Measurements from ENCODE around the gene SBNO1.

Gene SBNO1

DNA sequence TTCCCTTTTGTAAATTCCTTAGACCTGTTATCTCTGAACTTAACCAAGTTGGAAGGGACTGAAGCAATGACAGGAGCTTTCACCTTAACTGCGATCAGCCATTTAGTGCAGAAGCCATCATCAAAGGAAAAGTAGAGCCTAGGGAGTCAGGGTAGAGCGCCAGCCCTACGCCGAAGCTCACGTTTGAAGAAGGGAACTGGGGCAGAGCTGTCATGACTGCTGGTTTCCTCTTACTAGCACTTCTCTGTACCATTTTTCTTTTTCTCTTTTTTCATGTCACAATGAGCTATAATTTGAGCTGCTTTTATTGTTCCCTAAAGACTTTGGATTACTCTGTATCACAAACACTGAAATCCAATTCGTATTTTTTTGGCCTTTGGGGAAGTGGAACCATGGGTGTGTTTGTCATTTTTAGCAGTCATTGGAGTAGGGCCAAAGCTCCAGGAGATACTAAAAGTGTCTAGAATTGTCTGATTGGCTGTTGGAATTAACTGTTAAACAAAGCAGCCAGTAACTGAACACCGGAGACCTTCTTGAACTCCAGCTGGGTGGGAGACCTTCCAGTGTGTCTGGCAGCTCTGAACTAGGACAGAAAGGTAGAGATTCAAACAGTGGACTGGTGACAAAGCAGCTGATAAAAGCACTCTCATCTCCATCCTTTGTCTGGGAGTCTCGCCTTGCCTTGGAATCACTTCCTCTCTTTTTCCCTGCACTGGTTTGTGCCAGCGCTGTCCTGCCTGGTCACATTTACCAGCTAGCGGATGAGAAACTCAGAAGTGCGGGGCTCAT lies 122.3 kb downstream of the SBNO1 start:
- no peak for DNase-seq

Data from HCEC 1CT (cell line).